Esophagus (tissue), 2 donors: Measurements from ENCODE around the gene CHL1. TPM values are rescaled to one million over a fixed set of nuclear protein-coding genes. Genes with fewer than 3 reads are reported as not detected.

Experiments
- H3K27ac ChIP-seq, 2 donors: one replicate each; pipeline ENCODE4 v1.5.1; 2013; ENCODE audit warnings: low read depth in 2 of 2, mild to moderate bottlenecking in 2 of 2, inconsistent platforms in 1 of 2, low read length in 1 of 2, moderate library complexity in 1 of 2
- H3K27me3 ChIP-seq, 2 donors: one replicate each; pipeline ENCODE4 v1.6.1; 2013; ENCODE audit warnings: low read length in 2 of 2, control low read depth in 1 of 2, mild to moderate bottlenecking in 1 of 2; ENCODE audit not compliant: insufficient read depth in 2 of 2, control insufficient read depth in 1 of 2
- H3K36me3 ChIP-seq, 2 donors: one replicate each; pipeline ENCODE4 v1.6.1; 2013; ENCODE audit warnings: low read length in 1 of 2; ENCODE audit not compliant: control insufficient read depth in 2 of 2, insufficient read depth in 2 of 2
- H3K4me1 ChIP-seq, 2 donors: one replicate each; pipeline ENCODE4 v1.6.1; 2013; ENCODE audit warnings: low read length in 1 of 2; ENCODE audit not compliant: control insufficient read depth in 2 of 2, insufficient read depth in 2 of 2
- H3K4me3 ChIP-seq, 2 donors: one replicate each; pipeline ENCODE4 v1.5.1; 2013; ENCODE audit warnings: low read length in 2 of 2, mild to moderate bottlenecking in 2 of 2, low read depth in 1 of 2, moderate library complexity in 1 of 2
- H3K9me3 ChIP-seq, 2 donors: one replicate each; pipeline ENCODE4 v1.6.1; 2013; ENCODE audit warnings: mild to moderate bottlenecking in 2 of 2, low read depth in 1 of 2, low read length in 1 of 2, moderate library complexity in 1 of 2; ENCODE audit not compliant: control insufficient read depth in 2 of 2, insufficient read depth in 1 of 2
- WGBS, 2 donors: extraction: QIAGEN DNeasy Blood & Tissue Kit; methylation state at CpG; one replicate each; pipeline ENCODE4 v1.1.7; 2013; 5-methylcytosine and 5-hydroxymethylcytosine counted together
- polyA plus RNA-seq, 2 donors: library from polyadenylated mRNA; stranded (reverse); fragments of 200-250 nt; gene quantifications; one replicate each; pipeline ENCODE4 v1.2.3, GENCODE V29; 2013
- donor health status: healthy with polysubstance abuse.
- donor health status: Bipolar disorder and iron deficiency.

Gene CHL1
- polyA plus RNA-seq, 2 donors, result 2.3 to 3.4 TPM

GRCh38 chr3:312911-313310 is 116.3 kb downstream of the CHL1 start:
- Histone ChIP-seq H3K27ac (no peak overlapping the region), H3K4me3 (no peak overlapping the region), H3K27me3 (no peaks in the 10 kb centered on the region), H3K9me3 (no peaks in the 10 kb centered on the region), H3K36me3 (no peaks in the 10 kb centered on the region), H3K4me1 (no peaks in the 10 kb centered on the region)
- WGBS, 2 donors, result 64 to 71% methylated on average over 2 of the region's 2 CpGs

GRCh38 chr3:317012-317411 is 120.4 kb downstream of the CHL1 start:
- Histone ChIP-seq H3K9me3 (no peaks in the 10 kb centered on the region), H3K27me3 (no peaks in the 10 kb centered on the region), H3K4me3 (no peak overlapping the region), H3K27ac (no peak overlapping the region), H3K36me3 (no peaks in the 10 kb centered on the region), H3K4me1 (no peaks in the 10 kb centered on the region)
- WGBS, 2 donors, result 80 to 82% methylated on average over 3 of the region's 3 CpGs

GRCh38 chr3:318903-319302 is 122.3 kb downstream of the CHL1 start:
- Histone ChIP-seq H3K9me3 (no peaks in the 10 kb centered on the region), H3K27me3 (no peaks in the 10 kb centered on the region), H3K4me1 (no peaks in the 10 kb centered on the region), H3K36me3 (no peaks in the 10 kb centered on the region), H3K4me3 (no peak overlapping the region), H3K27ac (no peak overlapping the region)
- 78 to 91% methylated on average over 2 of the region's 2 CpGs for WGBS, 2 donors

- Histone ChIP-seq H3K9me3 (no peaks in the 10 kb centered on the region), H3K4me1 (no peaks in the 10 kb centered on the region), H3K4me3 (no peak overlapping the region), H3K27ac (no peak overlapping the region), H3K27me3 (no peaks in the 10 kb centered on the region), H3K36me3 (no peaks in the 10 kb centered on the region)
- WGBS, 2 donors, result 93 to 96% methylated on average over 2 of the region's 2 CpGs
These were observed 127.9 kb downstream of the CHL1 start for GRCh38 chr3:324423-324822.

- Histone ChIP-seq H3K4me1 (no peaks in the 10 kb centered on the region), H3K9me3 (no peaks in the 10 kb centered on the region), H3K36me3 (no peaks in the 10 kb centered on the region), H3K4me3 (no peak overlapping the region), H3K27me3 (no peaks in the 10 kb centered on the region), H3K27ac (no peak overlapping the region)
- WGBS, 2 donors, result 85 to 94% methylated on average over 1 of the region's 1 CpG
These were observed 128.9 kb downstream of the CHL1 start for GRCh38 chr3:325495-325894.

GRCh38 chr3:330494-331115 is 134.0 kb downstream of the CHL1 start:
- H3K9me3 ChIP-seq, result no peaks in the 10 kb centered on the region
- WGBS, 2 donors, result 57 to 71% methylated on average over 1 of the region's 1 CpG
- H3K27ac ChIP-seq, result no peak overlapping the region
- H3K4me3 ChIP-seq, result no peak overlapping the region
- no peaks in the 10 kb centered on the region for H3K36me3 ChIP-seq
- no peaks in the 10 kb centered on the region for H3K4me1 ChIP-seq
- H3K27me3 ChIP-seq, result no peaks in the 10 kb centered on the region

GRCh38 chr3:331881-332280 is 135.3 kb downstream of the CHL1 start:
- WGBS, 2 donors, result 76 to 77% methylated on average over 5 of the region's 5 CpGs
- Histone ChIP-seq H3K4me3 (no peak overlapping the region), H3K9me3 (no peaks in the 10 kb centered on the region)

GRCh38 chr3:332701-333100 is 136.1 kb downstream of the CHL1 start:
- H3K4me3 ChIP-seq, result no peak overlapping the region
- whole genome bisulfite sequencing, 2 donors, result 44 to 48% methylated on average over 2 of the region's 2 CpGs

More at GRCh38 chr3:331881-332280, 135.3 kb downstream of the CHL1 start:
- no peaks in the 10 kb centered on the region for H3K36me3 ChIP-seq
- H3K27ac ChIP-seq, result no peak overlapping the region
- no peaks in the 10 kb centered on the region for H3K27me3 ChIP-seq
- no peaks in the 10 kb centered on the region for H3K4me1 ChIP-seq

GRCh38 chr3:335240-335639 is 138.7 kb downstream of the CHL1 start:
- Histone ChIP-seq H3K4me1 (no peaks in the 10 kb centered on the region), H3K36me3 (no peaks in the 10 kb centered on the region), H3K27me3 (no peaks in the 10 kb centered on the region), H3K4me3 (no peak overlapping the region), H3K9me3 (no peaks in the 10 kb centered on the region), H3K27ac (no peak overlapping the region)
- 72 to 78% methylated on average over 5 of the region's 5 CpGs for WGBS, 2 donors

More at GRCh38 chr3:332701-333100, 136.1 kb downstream of the CHL1 start:
- no peaks in the 10 kb centered on the region for H3K9me3 ChIP-seq
- H3K27ac ChIP-seq, result no peak overlapping the region
- no peaks in the 10 kb centered on the region for H3K27me3 ChIP-seq
- no peaks in the 10 kb centered on the region for H3K4me1 ChIP-seq
- H3K36me3 ChIP-seq, result no peaks in the 10 kb centered on the region

GRCh38 chr3:339351-339750 is 142.8 kb downstream of the CHL1 start:
- H3K9me3 ChIP-seq, result no peaks in the 10 kb centered on the region
- WGBS, 2 donors, result 70 to 77% methylated on average over 5 of the region's 5 CpGs
- no peaks in the 10 kb centered on the region for H3K27me3 ChIP-seq
- no peaks in the 10 kb centered on the region for H3K4me1 ChIP-seq
- no peaks in the 10 kb centered on the region for H3K36me3 ChIP-seq
- H3K27ac ChIP-seq, result no peak overlapping the region
- H3K4me3 ChIP-seq, result no peak overlapping the region
